Psoas muscle (tissue), 8 donors: Measurements from ENCODE around the gene TNNT1. TPM values are rescaled to one million over a fixed set of nuclear protein-coding genes. Genes with fewer than 3 reads are reported as not detected.

ENCODE experiments used
- ATAC-seq, 4 donors: fragments of 200-7000 bp; cut with Tn5 transposase; one replicate each; pipeline ENCODE4 v1.9.1; 2020; ENCODE audit warnings: moderate library complexity in 3 of 4, mild to moderate bottlenecking in 2 of 4
- DNase-seq, 2 donors: peaks; one replicate each; pipeline ENCODE4 v3.0.0-alpha.2; 2020
- H3K27ac ChIP-seq: fragments of 200-600 bp; one replicate; pipeline ENCODE4 v1.8.0; 2022
- H3K27me3 ChIP-seq, 3 donors: fragments of 200-600 bp in 1 of 3; one replicate each; pipeline versions ENCODE4 v1.6.1 to v1.8.0; 2013 to 2022; ENCODE audit warnings: low read length in 2 of 3, mild to moderate bottlenecking in 2 of 3, moderate library complexity in 1 of 3; ENCODE audit not compliant: insufficient read depth in 3 of 3
- H3K36me3 ChIP-seq, 2 donors: fragments of 200-600 bp in 1 of 2; one replicate each; pipeline versions ENCODE4 v1.6.1 to v1.8.0; 2013 to 2022; ENCODE audit warnings: low read depth in 1 of 2, mild to moderate bottlenecking in 1 of 2, moderate library complexity in 1 of 2; ENCODE audit not compliant: insufficient read depth in 1 of 2
- H3K4me1 ChIP-seq: fragments of 200-600 bp; one replicate; pipeline ENCODE4 v1.8.0; 2022
- H3K4me3 ChIP-seq: fragments of 200-600 bp; one replicate; pipeline ENCODE4 v1.8.0; 2022; ENCODE audit warnings: mild to moderate bottlenecking
- H3K9me3 ChIP-seq: fragments of 200-600 bp; one replicate; pipeline ENCODE4 v1.8.0; 2022
- WGBS, 3 donors: extraction: QIAGEN DNeasy Blood & Tissue Kit; methylation state at CpG; one replicate each; pipeline versions ENCODE4 v1.1.6 to v1.1.7; 2013; 5-methylcytosine and 5-hydroxymethylcytosine counted together
- intact Hi-C, 2 donors: fragments of 100-400 bp; cut with DNase I; formaldehyde crosslinking; loops; one replicate each; pipeline versions ENCODE4 v1.11.0 to v1.14.2; 2022
- polyA plus RNA-seq, 3 donors: library from polyadenylated mRNA; stranded (reverse); fragments of 200-250 nt; gene quantifications; one replicate each; pipeline ENCODE4 v1.2.3, GENCODE V29; 2013
- total RNA-seq, 4 donors: library from RNA; stranded (reverse); fragmentation: NEBNext Ultra II Directional in 2 of 4; extraction: Animal tissue kit (Norgen Biotek cat#: 25700) in 2 of 4; gene quantifications; one replicate each; pipeline versions ENCODE4 v1.2.1 to v1.2.4, GENCODE V29; 2021 to 2023
- TF ChIP-seq, protein P1 (sequence below): fragments of 200-600 bp; IDR thresholded peaks from one replicate; pipeline ENCODE4 v1.8.0; 2022; ENCODE audit warnings: antibody characterized with exemption
- donor health status: healthy with polysubstance abuse.
- donor health status: DM: no; HTN: no; CAD: no; lungs with moderate emphysema.
- donor health status: Bipolar disorder and iron deficiency.
- donor health status: healthy.
- donor health status: DM: yes; HTN: yes; CAD: no.
- donor health status: DM: no; HTN: no; CAD: no.
- donor health status: DM: no; HTN: no; CAD: no.
- donor health status: DM: yes; HTN: yes; CAD: no.

Gene TNNT1
- total and polyA plus RNA-seq, 7 donors = 4,522 to 12,694 (median 9,346) TPM

- intact Hi-C loops = loop anchor here in 1 of 2 donors (10.0 kb wide), 1 partner anchor 488 kb away; the partner anchor contains the start of gene ZNF784
- Histone ChIP-seq H3K36me3 (peaks cover 0 to 58% of the 10 kb centered on the region in 2 donors), H3K9me3 (no peaks in the 10 kb centered on the region), H3K27ac (no peak overlapping the region), H3K4me3 (no peak overlapping the region), H3K4me1 (no peaks in the 10 kb centered on the region), H3K27me3 (peaks cover 0 to 15% (median 0%) of the 10 kb centered on the region in 3 donors)
- DNase-seq = peak in 1 of 2 donors; percentile 48
- ATAC-seq = no peak
- 64 to 69% (median 67%) methylated on average over 17 of the region's 17 CpGs for WGBS, 3 donors
- TF ChIP-seq, protein P1, sequence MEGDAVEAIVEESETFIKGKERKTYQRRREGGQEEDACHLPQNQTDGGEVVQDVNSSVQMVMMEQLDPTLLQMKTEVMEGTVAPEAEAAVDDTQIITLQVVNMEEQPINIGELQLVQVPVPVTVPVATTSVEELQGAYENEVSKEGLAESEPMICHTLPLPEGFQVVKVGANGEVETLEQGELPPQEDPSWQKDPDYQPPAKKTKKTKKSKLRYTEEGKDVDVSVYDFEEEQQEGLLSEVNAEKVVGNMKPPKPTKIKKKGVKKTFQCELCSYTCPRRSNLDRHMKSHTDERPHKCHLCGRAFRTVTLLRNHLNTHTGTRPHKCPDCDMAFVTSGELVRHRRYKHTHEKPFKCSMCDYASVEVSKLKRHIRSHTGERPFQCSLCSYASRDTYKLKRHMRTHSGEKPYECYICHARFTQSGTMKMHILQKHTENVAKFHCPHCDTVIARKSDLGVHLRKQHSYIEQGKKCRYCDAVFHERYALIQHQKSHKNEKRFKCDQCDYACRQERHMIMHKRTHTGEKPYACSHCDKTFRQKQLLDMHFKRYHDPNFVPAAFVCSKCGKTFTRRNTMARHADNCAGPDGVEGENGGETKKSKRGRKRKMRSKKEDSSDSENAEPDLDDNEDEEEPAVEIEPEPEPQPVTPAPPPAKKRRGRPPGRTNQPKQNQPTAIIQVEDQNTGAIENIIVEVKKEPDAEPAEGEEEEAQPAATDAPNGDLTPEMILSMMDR = no peak
These were observed 12.5 kb downstream of the TNNT1 start for GRCh38 chr19:55136399-55137102.

- WGBS, 3 donors = 8 to 30% (median 22%) methylated on average over 1 to 2 of the region's 3 CpGs
- no peak for ATAC-seq
- Histone ChIP-seq H3K36me3 (peaks cover 0 to 44% of the 10 kb centered on the region in 2 donors), H3K27me3 (peaks cover 0 to 20% (median 3%) of the 10 kb centered on the region in 3 donors), H3K4me1 (no peaks in the 10 kb centered on the region), H3K9me3 (no peaks in the 10 kb centered on the region), H3K4me3 (no peak overlapping the region), H3K27ac (no peak overlapping the region)
- DNase-seq = no peak
- TF ChIP-seq, protein P1 = no peak
- intact Hi-C loops = loop anchor here in 1 of 2 donors (10.0 kb wide), 1 partner anchor 490 kb away; the partner anchor contains the start of gene ZNF784
These were observed 14.3 kb downstream of the TNNT1 start for GRCh38 chr19:55134736-55135135.

GRCh38 chr19:55133639-55134444, 15.2 kb downstream of the TNNT1 start:
- Histone ChIP-seq H3K36me3 (peaks cover 0 to 36% of the 10 kb centered on the region in 2 donors), H3K27ac (peak overlapping the region; percentile 9), H3K4me3 (no peak overlapping the region), H3K27me3 (peaks cover 0 to 20% (median 3%) of the 10 kb centered on the region in 3 donors), H3K4me1 (no peaks in the 10 kb centered on the region), H3K9me3 (no peaks in the 10 kb centered on the region)
- 58 to 68% (median 59%) methylated on average over 22 to 25 of the region's 25 CpGs for WGBS, 3 donors
- DNase-seq = peak in 1 of 2 donors; percentile 42
- intact Hi-C loops = loop anchor here in 1 of 2 donors (10.0 kb wide), 1 partner anchor 491 kb away; the partner anchor contains the start of gene ZNF784
- peak in 2 of 4 donors; percentile 5 to 7 for ATAC-seq
- TF ChIP-seq, protein P1 = no peak

DNA sequence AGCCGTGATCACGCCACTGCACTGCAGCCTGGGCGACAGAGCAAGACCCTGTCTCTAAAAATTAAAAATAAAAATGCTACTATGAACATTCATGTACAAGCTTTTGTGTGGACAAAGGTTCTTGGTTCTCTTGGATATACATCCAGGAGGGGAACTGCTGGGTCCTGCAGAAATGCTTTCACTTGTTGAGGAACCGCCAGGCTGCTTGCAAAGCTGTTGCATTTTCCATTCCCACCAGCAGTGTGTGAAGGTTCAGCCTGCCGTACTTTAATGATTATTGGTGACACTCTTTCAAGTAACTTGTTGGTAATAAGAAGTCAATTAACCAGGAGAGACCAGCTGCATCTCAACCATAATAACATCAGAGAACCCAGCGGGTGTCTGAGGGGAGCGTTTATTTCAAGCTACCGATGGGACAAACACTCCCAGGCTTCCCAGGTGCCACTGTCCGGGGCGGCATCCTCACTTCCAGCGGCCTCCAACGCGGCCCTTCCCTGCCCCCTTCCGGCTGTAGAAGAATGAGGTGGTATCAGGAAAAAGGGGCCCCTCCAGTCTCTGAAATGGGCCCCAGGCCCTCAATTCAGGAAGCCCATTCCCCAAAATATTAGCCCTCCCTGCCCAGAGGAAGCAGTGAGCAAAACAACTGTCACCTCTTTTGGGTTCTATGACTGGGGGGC, 16.4 kb downstream of the TNNT1 start:
- WGBS, 3 donors = 49 to 60% (median 50%) methylated on average over 14 of the region's 14 CpGs
- DNase-seq = peak in 1 of 2 donors; percentile 40
- no peaks in the 10 kb centered on the region for H3K9me3 ChIP-seq
- H3K27me3 ChIP-seq = peaks cover 0 to 20% (median 3%) of the 10 kb centered on the region in 3 donors
- ATAC-seq = no peak
- H3K4me3 ChIP-seq = no peak overlapping the region
- TF ChIP-seq, protein P1 = no peak
- no peak overlapping the region for H3K27ac ChIP-seq
- intact Hi-C loops = loop anchor here in 1 of 2 donors (10.0 kb wide), 1 partner anchor 492 kb away; the partner anchor contains the start of gene ZNF784
- H3K4me1 ChIP-seq = no peaks in the 10 kb centered on the region
- H3K36me3 ChIP-seq = peaks cover 0 to 33% of the 10 kb centered on the region in 2 donors
